ENCODE results near the gene CRYGN. TPM values are rescaled to one million over a fixed set of nuclear protein-coding genes. Genes with fewer than 3 reads are reported as not detected.

Gene CRYGN
- polyA plus RNA-seq, 1 of the 3 experiments (the other 2 are of a cell fraction), result not detected

DNA sequence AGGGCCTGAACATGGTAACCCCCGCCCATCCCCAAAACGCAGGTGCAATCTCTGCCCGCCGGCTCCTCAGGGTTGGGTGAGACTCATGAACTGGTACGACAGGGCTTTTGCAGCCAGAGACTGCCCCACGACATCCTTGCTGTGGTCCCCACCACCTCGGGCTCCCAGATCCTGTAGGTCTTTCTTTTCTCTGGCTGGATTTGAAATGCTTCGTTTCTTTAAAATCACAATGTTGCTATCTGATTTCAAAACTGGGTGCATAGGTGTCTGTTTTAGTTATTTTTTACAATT lies 52.0 kb downstream of the CRYGN start:
- H3K9ac ChIP-seq, result no peak overlapping the region
- CTCF ChIA-PET, result no interaction called here
- no peak for DNase-seq
- H4K20me1 ChIP-seq (ENCODE audit: insufficient read depth), result no peaks in the 10 kb centered on the region
- H3K9me3 ChIP-seq, result no peaks in the 10 kb centered on the region
- H3K79me2 ChIP-seq (ENCODE audit: insufficient read depth), result no peaks in the 10 kb centered on the region
- H3K4me3 ChIP-seq (ENCODE audit: low read depth in 2 of 2, low read length in 1 of 2), result no peak overlapping the region
- no peak overlapping the region for H3K27ac ChIP-seq (ENCODE audit: low read depth in 2 of 2, low read length in 1 of 2)
- no peaks in the 10 kb centered on the region for H3K36me3 ChIP-seq (replicated peaks in 1 of 2; ENCODE audit: control insufficient read depth in 1 of 2, insufficient read depth in 2 of 2, low read length in 1 of 2)
- H3F3A ChIP-seq (replicated peaks; ENCODE audit: insufficient read depth), result no peaks in the 10 kb centered on the region
- no peaks in the 10 kb centered on the region for H3K9me2 ChIP-seq
- POLR2A ChIA-PET, result no interaction called here
- H2AFZ ChIP-seq (ENCODE audit: low read depth), result no peak overlapping the region
- 83% methylated on average over 8 of the region's 8 CpGs for WGBS (ENCODE audit: low lambda C conversion rate)
- peaks cover 22% of the 10 kb centered on the region for H3K27me3 ChIP-seq (ENCODE audit: insufficient read depth)
- H3K4me2 ChIP-seq, result no peak overlapping the region
- H3K4me1 ChIP-seq (ENCODE audit: control insufficient read depth in 1 of 2, insufficient read depth in 2 of 2, low read depth in 1 of 2, low read length in 1 of 2), result peaks cover 0 to 7% of the 10 kb centered on the region in 2 experiments; a peak in 1 of 4 replicates
- TF ChIP-seq JUND (IDR thresholded peaks at IDR 0.05) (no peak), CHD2 (IDR thresholded peaks at IDR 0.05; ENCODE audit: low read length, partially characterized antibody) (no peak), GATA2 (CRISPR knock-in tag; IDR thresholded peaks at IDR 0.05) (no peak), TCF12 (IDR thresholded peaks at IDR 0.05) (no peak), NRF1 (IDR thresholded peaks at IDR 0.05; ENCODE audit: low read depth, low read length) (no peak), RCOR1 (IDR thresholded peaks at IDR 0.05; ENCODE audit: low read length) (no peak), IRF3 (IDR thresholded peaks at IDR 0.05; ENCODE audit: low read depth, low read length) (no peak), MXI1 (IDR thresholded peaks at IDR 0.05; ENCODE audit: low read depth, low read length) (no peak), MEF2A (IDR thresholded peaks at IDR 0.05; ENCODE audit: borderline replicate concordance, low read depth) (no peak), SIN3A (IDR thresholded peaks at IDR 0.05; ENCODE audit: borderline replicate concordance, low read depth, low read length) (no peak), GABPA (IDR thresholded peaks at IDR 0.05; ENCODE audit: low read depth) (no peak), RAD21 (IDR thresholded peaks at IDR 0.05; ENCODE audit: low read length) (no peak), NFIC (IDR thresholded peaks at IDR 0.05; ENCODE audit: borderline replicate concordance) (no peak)
- TF ChIP-seq, protein P1, sequence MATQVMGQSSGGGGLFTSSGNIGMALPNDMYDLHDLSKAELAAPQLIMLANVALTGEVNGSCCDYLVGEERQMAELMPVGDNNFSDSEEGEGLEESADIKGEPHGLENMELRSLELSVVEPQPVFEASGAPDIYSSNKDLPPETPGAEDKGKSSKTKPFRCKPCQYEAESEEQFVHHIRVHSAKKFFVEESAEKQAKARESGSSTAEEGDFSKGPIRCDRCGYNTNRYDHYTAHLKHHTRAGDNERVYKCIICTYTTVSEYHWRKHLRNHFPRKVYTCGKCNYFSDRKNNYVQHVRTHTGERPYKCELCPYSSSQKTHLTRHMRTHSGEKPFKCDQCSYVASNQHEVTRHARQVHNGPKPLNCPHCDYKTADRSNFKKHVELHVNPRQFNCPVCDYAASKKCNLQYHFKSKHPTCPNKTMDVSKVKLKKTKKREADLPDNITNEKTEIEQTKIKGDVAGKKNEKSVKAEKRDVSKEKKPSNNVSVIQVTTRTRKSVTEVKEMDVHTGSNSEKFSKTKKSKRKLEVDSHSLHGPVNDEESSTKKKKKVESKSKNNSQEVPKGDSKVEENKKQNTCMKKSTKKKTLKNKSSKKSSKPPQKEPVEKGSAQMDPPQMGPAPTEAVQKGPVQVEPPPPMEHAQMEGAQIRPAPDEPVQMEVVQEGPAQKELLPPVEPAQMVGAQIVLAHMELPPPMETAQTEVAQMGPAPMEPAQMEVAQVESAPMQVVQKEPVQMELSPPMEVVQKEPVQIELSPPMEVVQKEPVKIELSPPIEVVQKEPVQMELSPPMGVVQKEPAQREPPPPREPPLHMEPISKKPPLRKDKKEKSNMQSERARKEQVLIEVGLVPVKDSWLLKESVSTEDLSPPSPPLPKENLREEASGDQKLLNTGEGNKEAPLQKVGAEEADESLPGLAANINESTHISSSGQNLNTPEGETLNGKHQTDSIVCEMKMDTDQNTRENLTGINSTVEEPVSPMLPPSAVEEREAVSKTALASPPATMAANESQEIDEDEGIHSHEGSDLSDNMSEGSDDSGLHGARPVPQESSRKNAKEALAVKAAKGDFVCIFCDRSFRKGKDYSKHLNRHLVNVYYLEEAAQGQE (IDR thresholded peaks at IDR 0.05; ENCODE audit: low read depth, low read length), result no peak

Measured in SK-N-SH (cell line).